GM18526 (cell line): ENCODE results near the gene DOC2A.

Experiments used
- POLR2A ChIP-seq: IDR thresholded peaks from 3 replicates; pipeline ENCODE4 v1.6.1; 2011; ENCODE audit not compliant: insufficient read length; ENCODE audit errors: extremely low read depth

Gene DOC2A

DNA sequence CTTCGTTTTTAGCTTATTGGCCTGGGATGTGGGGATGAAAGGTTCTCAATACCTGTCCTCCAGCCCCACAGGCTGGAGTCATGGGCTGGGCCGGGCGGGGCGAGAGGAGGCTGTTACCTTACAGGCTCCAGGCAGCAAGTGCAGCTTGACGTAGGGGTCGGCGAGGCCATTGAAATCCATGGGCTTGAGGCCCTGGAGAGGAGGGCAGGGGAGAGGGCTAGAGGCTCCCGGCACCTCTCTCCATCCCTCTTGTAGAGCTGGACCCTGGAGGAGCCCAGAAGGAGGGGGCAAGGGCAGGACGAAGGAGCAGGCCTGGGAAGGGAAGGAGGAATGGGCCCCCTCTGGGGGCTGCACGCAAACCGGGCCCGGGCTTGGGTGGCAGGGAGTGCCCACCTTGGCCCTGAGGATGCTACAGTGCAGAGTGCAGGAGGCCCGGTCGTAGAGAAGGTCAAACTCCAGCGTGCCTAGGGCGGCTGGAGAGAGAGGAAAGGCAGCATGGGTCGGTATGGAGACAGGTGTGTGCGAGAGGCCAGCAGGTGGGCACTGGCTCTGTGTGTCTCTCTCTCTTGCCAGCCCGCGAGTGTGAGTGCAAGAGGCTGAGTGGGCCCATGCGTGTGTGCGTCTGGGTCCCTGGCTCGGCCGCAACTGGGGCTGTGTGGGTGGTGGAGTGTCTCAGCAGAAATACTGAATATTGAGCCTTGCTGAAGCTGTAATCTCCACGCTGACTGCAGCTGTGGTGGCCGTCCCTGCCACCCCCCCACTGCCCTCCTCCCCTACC, 1.6 kb downstream of the DOC2A start:
- no peak for TF ChIP-seq POLR2A

- TF ChIP-seq POLR2A = no peak
Observed at GRCh38 chr16:30007378-30007895, 3.4 kb downstream of the DOC2A start.

DNA sequence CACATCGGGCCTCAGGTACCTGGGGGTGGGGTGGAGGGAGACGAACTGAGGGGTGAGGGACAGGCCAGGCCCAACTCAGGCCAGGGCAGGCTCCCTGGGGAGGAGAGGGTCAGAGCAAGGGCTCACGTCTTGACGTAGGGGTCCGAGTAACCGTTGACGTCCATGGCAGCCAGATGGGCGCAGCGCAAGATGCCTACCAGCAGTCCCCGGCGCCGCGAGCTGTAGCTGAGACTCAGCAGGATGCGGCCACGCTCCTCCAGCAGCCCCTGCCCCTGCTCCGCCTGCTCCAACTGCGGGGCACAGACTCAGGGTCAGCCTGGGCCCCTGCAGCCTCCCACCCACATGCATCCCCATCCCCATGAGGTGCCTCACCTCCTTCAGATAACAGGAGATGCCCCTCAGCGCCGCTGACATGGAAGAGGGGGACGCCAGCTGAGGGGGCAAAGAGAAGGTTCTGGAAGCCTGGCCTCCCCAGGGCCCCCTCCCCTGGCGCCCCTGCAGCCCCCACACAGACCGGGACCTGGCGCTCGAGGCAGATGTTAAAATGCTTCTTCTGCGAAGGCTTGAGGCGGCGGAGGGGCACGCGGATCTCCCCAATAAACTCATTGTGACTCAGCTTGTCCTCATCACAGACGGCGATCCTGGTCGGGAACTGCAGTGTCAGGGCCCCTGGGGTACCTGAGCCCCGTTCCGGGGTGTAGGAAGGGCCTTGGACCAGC, 4.0 kb downstream of the DOC2A start:
- no peak for TF ChIP-seq POLR2A

DNA sequence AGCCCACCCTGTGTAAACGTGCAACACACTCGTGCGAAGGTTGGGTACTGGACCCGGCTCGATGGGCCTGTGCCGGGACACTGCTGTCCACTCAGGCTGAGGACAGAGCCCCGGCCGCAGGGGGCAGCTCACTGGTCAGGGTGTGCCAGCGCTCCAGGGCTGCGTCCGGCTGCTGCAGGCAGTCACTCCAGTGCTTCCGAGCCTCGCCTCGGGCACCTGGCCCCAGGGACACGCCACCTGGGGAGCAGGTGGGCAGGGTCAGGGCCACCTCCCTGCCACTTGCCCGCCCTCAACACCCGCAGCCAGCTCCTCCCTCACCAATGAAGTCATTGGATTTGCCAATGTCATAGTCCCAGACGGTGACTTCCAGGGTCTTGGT, 4.7 kb downstream of the DOC2A start:
- no peak for TF ChIP-seq POLR2A

DNA sequence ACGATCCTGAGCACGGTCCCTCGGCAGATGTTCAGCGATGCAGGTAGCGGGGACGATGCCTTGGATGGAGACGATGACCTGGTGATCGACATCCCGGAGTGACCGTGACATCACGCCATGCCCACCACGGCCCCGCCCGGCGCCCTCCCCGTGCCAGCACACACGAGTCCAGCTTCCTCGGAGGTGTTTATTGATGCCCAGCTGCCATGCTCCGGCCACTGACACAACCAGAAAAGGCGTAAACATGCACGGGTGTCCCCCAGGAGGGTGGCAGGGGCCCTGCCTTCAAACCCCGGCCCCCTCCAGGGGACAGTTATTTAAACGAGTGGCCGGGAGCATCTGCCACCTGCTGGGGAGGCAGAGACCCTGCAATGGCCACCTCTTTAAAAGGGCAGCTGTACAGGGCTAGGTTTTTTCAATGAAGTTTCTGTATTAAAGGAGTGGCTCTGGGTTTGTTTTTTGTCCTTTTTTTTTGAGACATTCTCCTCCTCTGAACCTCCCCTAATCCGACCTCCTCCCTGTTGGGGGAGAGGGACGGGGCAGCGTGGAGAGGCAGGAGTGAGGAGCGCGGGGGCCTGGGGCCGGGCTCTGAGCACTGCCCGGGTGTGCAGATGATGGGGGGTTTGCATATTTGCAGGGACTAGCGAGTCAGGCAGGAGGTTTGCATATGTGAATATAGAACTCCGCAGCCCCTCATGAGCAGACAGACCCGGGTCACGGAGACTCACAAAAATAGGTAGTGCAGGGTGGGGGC, 5.3 kb downstream of the DOC2A start:
- no peak for TF ChIP-seq POLR2A

DNA sequence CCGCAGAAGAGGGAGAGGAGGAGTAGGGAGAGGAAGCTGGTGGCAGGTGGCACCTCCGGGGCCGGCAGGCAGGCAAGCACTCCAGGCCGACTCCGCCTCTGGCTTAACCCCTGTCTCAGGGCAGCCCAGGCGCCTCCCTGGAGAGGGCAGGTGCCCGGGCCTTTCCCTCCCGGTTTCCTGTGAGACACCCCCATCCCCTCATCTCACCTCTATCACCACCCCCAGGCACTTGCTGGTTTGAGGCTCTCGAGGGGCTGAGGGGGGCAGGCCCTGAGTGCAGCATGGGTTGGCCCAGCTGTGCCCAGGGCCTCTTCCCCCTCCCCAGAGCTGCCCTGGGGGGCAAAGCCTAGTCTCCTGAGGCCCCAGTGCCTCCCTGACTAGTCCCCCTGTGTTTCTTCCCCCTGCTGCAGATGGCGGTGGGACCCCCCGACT, 6.0 kb downstream of the DOC2A start:
- no peak for TF ChIP-seq POLR2A

GRCh38 chr16:30004424-30004776, 6.4 kb downstream of the DOC2A start:
- TF ChIP-seq POLR2A = no peak

DNA sequence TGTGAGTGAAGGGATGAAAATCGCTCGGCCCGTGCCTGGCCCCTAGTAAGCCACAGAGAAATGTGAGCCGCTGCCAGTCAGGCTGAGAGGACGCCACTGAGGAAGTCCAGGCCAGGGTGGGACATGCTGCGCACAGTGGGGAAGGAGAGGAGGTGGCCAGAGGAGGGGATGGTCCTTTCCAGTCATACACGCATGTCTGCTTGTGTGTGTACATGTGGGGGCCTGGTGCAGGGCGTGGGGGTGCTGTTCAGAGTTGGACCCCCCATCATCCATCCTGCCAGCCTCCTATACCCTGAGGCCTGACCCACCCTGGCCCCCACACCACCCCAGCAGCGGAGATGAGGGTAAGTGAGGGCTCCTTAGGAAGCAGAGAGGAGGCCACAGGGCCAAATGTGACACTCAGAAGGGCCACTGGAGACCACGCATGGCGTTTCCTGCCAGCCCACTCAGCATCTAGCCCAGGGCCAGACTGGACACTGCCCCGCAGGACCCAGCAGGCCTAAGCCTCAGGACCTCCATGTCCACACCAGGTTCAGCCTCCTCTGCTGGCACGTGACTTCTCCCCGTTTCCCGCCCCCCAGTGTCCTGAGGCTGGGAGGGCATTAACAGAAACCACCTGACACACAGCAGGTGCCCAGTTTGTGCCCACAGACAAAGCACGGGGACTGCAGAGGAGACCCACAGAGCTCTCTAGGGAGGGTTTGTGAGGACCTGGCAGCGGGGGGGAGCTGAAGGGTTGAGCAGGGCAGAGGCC, 7.0 kb downstream of the DOC2A start:
- TF ChIP-seq POLR2A = no peak

GRCh38 chr16:30002614-30003346, 8.0 kb downstream of the DOC2A start:
- no peak for TF ChIP-seq POLR2A

DNA sequence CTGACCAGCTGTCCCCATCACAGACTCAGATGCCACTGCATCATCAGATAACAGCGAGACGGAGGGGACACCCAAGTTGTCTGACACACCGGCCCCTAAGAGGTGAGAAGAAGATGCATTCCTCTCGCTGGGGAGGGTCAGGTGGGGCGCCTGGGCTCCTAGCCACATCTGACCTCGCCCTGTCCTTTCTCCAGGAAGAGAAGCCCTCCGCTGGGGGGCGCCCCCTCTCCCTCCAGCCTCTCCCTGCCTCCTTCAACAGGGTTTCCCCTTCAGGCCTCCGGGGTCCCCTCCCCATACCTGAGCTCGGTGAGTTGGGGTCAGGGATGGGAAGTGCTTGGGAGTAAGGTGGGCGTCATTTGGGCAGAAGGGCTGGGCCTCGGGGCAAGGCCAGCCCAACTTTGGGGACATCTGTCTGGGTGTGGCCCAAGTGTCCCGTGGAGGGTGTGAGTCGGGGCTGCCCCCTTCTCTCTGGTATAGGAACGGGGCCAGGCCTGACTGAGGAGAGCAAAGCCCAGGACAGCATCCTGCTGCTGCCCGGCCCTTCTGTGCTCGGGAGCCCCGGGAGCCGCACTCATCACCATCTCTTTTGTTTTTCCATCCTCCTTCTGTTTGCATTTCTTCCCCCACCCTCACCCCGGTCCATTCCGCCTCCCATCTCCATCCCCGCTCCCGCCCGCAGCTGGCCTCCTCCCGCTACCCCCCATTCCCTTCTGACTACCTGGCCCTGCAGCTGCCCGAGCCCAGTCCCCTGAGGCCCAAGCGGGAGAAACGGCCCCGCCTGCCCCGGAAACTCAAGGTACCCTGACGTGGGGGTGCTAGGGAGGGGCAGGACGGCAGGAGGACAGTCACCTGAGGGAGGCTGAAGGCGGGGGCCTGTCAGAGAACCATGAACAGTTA, 9.8 kb downstream of the DOC2A start:
- no peak for TF ChIP-seq POLR2A

GRCh38 chr16:29999605-30000004, 11.2 kb downstream of the DOC2A start:
- no peak for TF ChIP-seq POLR2A

- TF ChIP-seq POLR2A = no peak
Observed at GRCh38 chr16:29996766-29997250, 14.0 kb downstream of the DOC2A start.
